Tibial artery (tissue), 4 donors: Measurements from ENCODE around the gene ZNF160.

ENCODE experiments used
- DNase-seq, 2 donors: peaks; one replicate each; pipeline ENCODE4 v3.0.0-alpha.2; 2019
- H3K27ac ChIP-seq, 2 donors: fragments of 200-600 bp; sonication (generic) in 1 of 2; 1 replicate in 1 of 2; 2 replicates in 1 of 2; pipeline ENCODE4 v1.5.1; 2018 to 2019; ENCODE audit warnings: mild to moderate bottlenecking in 1 of 2
- H3K27me3 ChIP-seq, 2 donors: fragments of 200-600 bp; sonication (generic) in 1 of 2; one replicate each; pipeline versions ENCODE4 v1.5.1 to v1.6.0; 2016 to 2019
- H3K36me3 ChIP-seq, 3 donors: fragments of 200-600 bp; sonication (generic) in 2 of 3; one replicate each; pipeline ENCODE4 v1.5.1; 2016 to 2019; ENCODE audit warnings: mild to moderate bottlenecking in 2 of 3
- H3K4me1 ChIP-seq, 4 donors: fragments of 200-600 bp; sonication (generic) in 2 of 4; 1 replicate in 3 of 4; 2 replicates in 1 of 4; pipeline ENCODE4 v1.5.1; 2016 to 2019
- H3K4me3 ChIP-seq, 2 donors: fragments of 200-600 bp; sonication (generic) in 1 of 2; 1 replicate in 1 of 2; 2 replicates in 1 of 2; pipeline ENCODE4 v1.5.1; 2018 to 2019; ENCODE audit warnings: mild to moderate bottlenecking in 2 of 2
- H3K9me3 ChIP-seq, 3 donors: fragments of 200-600 bp; sonication (generic) in 1 of 3; one replicate each; pipeline ENCODE4 v1.5.1; 2016 to 2019
- CTCF ChIP-seq, 2 experiments: fragments of 200-600 bp in 1 of 2; fragments of 450-650 bp in 1 of 2; IDR thresholded peaks; one replicate each; pipeline ENCODE4 v1.5.1; 2017 to 2019; ENCODE audit warnings: antibody characterized with exemption in 2 of 2, mild to moderate bottlenecking in 1 of 2, moderate library complexity in 1 of 2
- intact Hi-C: fragments of 100-400 bp; cut with DNase I; formaldehyde crosslinking; loops from one replicate; pipeline ENCODE4 v1.15.0; 2023; ENCODE audit warnings: low total_unique reads

ZNF160 gene

GRCh38 chr19:53085496-53085895, 17.7 kb downstream of the ZNF160 start:
- intact Hi-C loops = no loop called here
- no peak for DNase-seq
- no peak for TF ChIP-seq CTCF (IDR thresholded peaks at IDR 0.05)
- Histone ChIP-seq H3K27ac (no peak overlapping the region), H3K27me3 (no peaks in the 10 kb centered on the region), H3K4me3 (no peak overlapping the region), H3K9me3 (peaks cover 4 to 9% (median 4%) of the 10 kb centered on the region in 3 donors), H3K4me1 (no peaks in the 10 kb centered on the region), H3K36me3 (peaks cover 75 to 95% (median 88%) of the 10 kb centered on the region in 3 donors)

GRCh38 chr19:53082929-53083328, 20.3 kb downstream of the ZNF160 start:
- Histone ChIP-seq H3K4me3 (no peak overlapping the region), H3K4me1 (no peaks in the 10 kb centered on the region), H3K9me3 (peaks cover 4 to 19% (median 4%) of the 10 kb centered on the region in 3 donors), H3K36me3 (peaks cover 73 to 96% (median 83%) of the 10 kb centered on the region in 3 donors), H3K27ac (no peak overlapping the region), H3K27me3 (no peaks in the 10 kb centered on the region)
- intact Hi-C loops = no loop called here
- no peak for DNase-seq
- TF ChIP-seq CTCF (IDR thresholded peaks at IDR 0.05) = no peak

GRCh38 chr19:53079313-53079924, 23.8 kb downstream of the ZNF160 start:
- no peaks in the 10 kb centered on the region for H3K4me1 ChIP-seq
- H3K27ac ChIP-seq = no peak overlapping the region
- no peaks in the 10 kb centered on the region for H3K27me3 ChIP-seq
- no peak for DNase-seq
- H3K36me3 ChIP-seq = peaks cover 70 to 94% (median 85%) of the 10 kb centered on the region in 3 donors
- no peak for TF ChIP-seq CTCF (IDR thresholded peaks at IDR 0.05)
- intact Hi-C loops = no loop called here
- no peak overlapping the region for H3K4me3 ChIP-seq
- H3K9me3 ChIP-seq = peaks cover 4 to 48% (median 8%) of the 10 kb centered on the region in 3 donors

GRCh38 chr19:53078668-53079067, 24.6 kb downstream of the ZNF160 start:
- no peaks in the 10 kb centered on the region for H3K4me1 ChIP-seq
- H3K27me3 ChIP-seq = no peaks in the 10 kb centered on the region
- no peak for DNase-seq
- intact Hi-C loops = no loop called here
- H3K4me3 ChIP-seq = no peak overlapping the region
- H3K36me3 ChIP-seq = peaks cover 71 to 94% (median 85%) of the 10 kb centered on the region in 3 donors
- TF ChIP-seq CTCF (IDR thresholded peaks at IDR 0.05) = no peak
- H3K9me3 ChIP-seq = peaks cover 4 to 56% (median 8%) of the 10 kb centered on the region in 3 donors
- no peak overlapping the region for H3K27ac ChIP-seq

- intact Hi-C loops = no loop called here
- H3K4me3 ChIP-seq = no peak overlapping the region
- H3K27me3 ChIP-seq = no peaks in the 10 kb centered on the region
- no peaks in the 10 kb centered on the region for H3K4me1 ChIP-seq
- TF ChIP-seq CTCF (IDR thresholded peaks at IDR 0.05) = peak; percentile 18 to 26
- peaks cover 4 to 72% (median 8%) of the 10 kb centered on the region in 3 donors for H3K9me3 ChIP-seq
- H3K36me3 ChIP-seq = peaks cover 71 to 94% (median 85%) of the 10 kb centered on the region in 3 donors
- DNase-seq = no peak
- H3K27ac ChIP-seq = no peak overlapping the region
Measured at GRCh38 chr19:53076984-53077383, 26.2 kb downstream of the ZNF160 start.
